Measurements from ENCODE around the gene TFAP2A. TPM values are rescaled to one million over a fixed set of nuclear protein-coding genes. Genes with fewer than 3 reads are reported as not detected.

TFAP2A gene
- total and polyA plus RNA-seq, 10 of the 15 experiments (the other 5 are each of a cell fraction or from before 2014, with no cell fraction given), result 0.05 to 0.46 (median 0.17) TPM; not detected in 4

DNA sequence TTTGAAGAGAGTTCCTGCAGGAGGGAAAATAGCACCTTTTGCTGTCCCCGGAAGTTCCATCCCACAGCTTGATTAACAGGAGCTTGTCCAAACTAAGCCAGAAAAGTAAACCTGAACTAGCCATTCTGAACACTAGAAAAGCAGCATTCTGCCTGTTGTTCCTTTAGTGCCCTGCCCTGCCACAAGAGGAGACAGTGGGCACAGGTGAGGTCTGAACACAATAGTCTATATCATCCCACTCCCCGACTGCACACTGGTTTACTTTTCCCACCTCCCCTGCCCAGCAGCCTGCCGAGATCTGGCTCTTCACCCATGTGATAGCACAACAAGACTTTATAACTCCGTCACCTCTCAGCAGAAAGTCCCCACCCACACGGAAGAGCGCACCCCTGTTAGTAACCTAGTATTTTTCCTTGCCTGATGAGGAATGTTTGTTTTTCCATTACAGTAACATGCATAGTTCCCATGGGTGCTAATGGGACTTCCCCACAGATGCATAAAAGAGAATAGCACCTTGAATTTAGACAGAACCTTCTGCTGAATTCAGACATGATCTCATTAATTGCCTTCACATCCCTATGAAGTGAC is 59.7 kb downstream of the TFAP2A start (continued):
- TF ChIP-seq, protein P1, sequence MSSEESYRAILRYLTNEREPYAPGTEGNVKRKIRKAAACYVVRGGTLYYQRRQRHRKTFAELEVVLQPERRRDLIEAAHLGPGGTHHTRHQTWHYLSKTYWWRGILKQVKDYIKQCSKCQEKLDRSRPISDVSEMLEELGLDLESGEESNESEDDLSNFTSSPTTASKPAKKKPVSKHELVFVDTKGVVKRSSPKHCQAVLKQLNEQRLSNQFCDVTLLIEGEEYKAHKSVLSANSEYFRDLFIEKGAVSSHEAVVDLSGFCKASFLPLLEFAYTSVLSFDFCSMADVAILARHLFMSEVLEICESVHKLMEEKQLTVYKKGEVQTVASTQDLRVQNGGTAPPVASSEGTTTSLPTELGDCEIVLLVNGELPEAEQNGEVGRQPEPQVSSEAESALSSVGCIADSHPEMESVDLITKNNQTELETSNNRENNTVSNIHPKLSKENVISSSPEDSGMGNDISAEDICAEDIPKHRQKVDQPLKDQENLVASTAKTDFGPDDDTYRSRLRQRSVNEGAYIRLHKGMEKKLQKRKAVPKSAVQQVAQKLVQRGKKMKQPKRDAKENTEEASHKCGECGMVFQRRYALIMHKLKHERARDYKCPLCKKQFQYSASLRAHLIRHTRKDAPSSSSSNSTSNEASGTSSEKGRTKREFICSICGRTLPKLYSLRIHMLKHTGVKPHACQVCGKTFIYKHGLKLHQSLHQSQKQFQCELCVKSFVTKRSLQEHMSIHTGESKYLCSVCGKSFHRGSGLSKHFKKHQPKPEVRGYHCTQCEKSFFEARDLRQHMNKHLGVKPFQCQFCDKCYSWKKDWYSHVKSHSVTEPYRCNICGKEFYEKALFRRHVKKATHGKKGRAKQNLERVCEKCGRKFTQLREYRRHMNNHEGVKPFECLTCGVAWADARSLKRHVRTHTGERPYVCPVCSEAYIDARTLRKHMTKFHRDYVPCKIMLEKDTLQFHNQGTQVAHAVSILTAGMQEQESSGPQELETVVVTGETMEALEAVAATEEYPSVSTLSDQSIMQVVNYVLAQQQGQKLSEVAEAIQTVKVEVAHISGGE (CRISPR knock-in tag; IDR thresholded peaks at IDR 0.05), result no peak
- TF ChIP-seq, protein P2, sequence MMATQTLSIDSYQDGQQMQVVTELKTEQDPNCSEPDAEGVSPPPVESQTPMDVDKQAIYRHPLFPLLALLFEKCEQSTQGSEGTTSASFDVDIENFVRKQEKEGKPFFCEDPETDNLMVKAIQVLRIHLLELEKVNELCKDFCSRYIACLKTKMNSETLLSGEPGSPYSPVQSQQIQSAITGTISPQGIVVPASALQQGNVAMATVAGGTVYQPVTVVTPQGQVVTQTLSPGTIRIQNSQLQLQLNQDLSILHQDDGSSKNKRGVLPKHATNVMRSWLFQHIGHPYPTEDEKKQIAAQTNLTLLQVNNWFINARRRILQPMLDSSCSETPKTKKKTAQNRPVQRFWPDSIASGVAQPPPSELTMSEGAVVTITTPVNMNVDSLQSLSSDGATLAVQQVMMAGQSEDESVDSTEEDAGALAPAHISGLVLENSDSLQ (IDR thresholded peaks at IDR 0.05), result no peak
- TF ChIP-seq RCOR1 (conservative IDR thresholded peaks at IDR 0.05; ENCODE audit: low read depth, low read length), result no peak
- no peak for TF ChIP-seq TAF1 (IDR thresholded peaks at IDR 0.05; ENCODE audit: borderline replicate concordance, low read depth, low read length)
- TF ChIP-seq BACH1 (IDR thresholded peaks at IDR 0.05; ENCODE audit: borderline replicate concordance), result no peak
- TF ChIP-seq, protein P3, sequence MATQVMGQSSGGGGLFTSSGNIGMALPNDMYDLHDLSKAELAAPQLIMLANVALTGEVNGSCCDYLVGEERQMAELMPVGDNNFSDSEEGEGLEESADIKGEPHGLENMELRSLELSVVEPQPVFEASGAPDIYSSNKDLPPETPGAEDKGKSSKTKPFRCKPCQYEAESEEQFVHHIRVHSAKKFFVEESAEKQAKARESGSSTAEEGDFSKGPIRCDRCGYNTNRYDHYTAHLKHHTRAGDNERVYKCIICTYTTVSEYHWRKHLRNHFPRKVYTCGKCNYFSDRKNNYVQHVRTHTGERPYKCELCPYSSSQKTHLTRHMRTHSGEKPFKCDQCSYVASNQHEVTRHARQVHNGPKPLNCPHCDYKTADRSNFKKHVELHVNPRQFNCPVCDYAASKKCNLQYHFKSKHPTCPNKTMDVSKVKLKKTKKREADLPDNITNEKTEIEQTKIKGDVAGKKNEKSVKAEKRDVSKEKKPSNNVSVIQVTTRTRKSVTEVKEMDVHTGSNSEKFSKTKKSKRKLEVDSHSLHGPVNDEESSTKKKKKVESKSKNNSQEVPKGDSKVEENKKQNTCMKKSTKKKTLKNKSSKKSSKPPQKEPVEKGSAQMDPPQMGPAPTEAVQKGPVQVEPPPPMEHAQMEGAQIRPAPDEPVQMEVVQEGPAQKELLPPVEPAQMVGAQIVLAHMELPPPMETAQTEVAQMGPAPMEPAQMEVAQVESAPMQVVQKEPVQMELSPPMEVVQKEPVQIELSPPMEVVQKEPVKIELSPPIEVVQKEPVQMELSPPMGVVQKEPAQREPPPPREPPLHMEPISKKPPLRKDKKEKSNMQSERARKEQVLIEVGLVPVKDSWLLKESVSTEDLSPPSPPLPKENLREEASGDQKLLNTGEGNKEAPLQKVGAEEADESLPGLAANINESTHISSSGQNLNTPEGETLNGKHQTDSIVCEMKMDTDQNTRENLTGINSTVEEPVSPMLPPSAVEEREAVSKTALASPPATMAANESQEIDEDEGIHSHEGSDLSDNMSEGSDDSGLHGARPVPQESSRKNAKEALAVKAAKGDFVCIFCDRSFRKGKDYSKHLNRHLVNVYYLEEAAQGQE (IDR thresholded peaks at IDR 0.05; ENCODE audit: low read depth, low read length), result no peak
- no peak for TF ChIP-seq ZNF622 (IDR thresholded peaks at IDR 0.05)
- no peak for TF ChIP-seq MYB (IDR thresholded peaks at IDR 0.05; ENCODE audit: borderline replicate concordance, low read depth, low read length)
- TF ChIP-seq, protein P4, sequence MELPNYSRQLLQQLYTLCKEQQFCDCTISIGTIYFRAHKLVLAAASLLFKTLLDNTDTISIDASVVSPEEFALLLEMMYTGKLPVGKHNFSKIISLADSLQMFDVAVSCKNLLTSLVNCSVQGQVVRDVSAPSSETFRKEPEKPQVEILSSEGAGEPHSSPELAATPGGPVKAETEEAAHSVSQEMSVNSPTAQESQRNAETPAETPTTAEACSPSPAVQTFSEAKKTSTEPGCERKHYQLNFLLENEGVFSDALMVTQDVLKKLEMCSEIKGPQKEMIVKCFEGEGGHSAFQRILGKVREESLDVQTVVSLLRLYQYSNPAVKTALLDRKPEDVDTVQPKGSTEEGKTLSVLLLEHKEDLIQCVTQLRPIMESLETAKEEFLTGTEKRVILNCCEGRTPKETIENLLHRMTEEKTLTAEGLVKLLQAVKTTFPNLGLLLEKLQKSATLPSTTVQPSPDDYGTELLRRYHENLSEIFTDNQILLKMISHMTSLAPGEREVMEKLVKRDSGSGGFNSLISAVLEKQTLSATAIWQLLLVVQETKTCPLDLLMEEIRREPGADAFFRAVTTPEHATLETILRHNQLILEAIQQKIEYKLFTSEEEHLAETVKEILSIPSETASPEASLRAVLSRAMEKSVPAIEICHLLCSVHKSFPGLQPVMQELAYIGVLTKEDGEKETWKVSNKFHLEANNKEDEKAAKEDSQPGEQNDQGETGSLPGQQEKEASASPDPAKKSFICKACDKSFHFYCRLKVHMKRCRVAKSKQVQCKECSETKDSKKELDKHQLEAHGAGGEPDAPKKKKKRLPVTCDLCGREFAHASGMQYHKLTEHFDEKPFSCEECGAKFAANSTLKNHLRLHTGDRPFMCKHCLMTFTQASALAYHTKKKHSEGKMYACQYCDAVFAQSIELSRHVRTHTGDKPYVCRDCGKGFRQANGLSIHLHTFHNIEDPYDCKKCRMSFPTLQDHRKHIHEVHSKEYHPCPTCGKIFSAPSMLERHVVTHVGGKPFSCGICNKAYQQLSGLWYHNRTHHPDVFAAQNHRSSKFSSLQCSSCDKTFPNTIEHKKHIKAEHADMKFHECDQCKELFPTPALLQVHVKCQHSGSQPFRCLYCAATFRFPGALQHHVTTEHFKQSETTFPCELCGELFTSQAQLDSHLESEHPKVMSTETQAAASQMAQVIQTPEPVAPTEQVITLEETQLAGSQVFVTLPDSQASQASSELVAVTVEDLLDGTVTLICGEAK (IDR thresholded peaks at IDR 0.05; ENCODE audit: borderline replicate concordance), result no peak
- TF ChIP-seq ZNF274 (IDR thresholded peaks at IDR 0.05; ENCODE audit: insufficient read depth, insufficient read length), result no peak
- no peak for TF ChIP-seq GABPA (IDR thresholded peaks at IDR 0.05; ENCODE audit: low read depth)
- peak; percentile 76 for TF ChIP-seq IKZF1 (conservative IDR thresholded peaks at IDR 0.05)
- TF ChIP-seq, protein P5, sequence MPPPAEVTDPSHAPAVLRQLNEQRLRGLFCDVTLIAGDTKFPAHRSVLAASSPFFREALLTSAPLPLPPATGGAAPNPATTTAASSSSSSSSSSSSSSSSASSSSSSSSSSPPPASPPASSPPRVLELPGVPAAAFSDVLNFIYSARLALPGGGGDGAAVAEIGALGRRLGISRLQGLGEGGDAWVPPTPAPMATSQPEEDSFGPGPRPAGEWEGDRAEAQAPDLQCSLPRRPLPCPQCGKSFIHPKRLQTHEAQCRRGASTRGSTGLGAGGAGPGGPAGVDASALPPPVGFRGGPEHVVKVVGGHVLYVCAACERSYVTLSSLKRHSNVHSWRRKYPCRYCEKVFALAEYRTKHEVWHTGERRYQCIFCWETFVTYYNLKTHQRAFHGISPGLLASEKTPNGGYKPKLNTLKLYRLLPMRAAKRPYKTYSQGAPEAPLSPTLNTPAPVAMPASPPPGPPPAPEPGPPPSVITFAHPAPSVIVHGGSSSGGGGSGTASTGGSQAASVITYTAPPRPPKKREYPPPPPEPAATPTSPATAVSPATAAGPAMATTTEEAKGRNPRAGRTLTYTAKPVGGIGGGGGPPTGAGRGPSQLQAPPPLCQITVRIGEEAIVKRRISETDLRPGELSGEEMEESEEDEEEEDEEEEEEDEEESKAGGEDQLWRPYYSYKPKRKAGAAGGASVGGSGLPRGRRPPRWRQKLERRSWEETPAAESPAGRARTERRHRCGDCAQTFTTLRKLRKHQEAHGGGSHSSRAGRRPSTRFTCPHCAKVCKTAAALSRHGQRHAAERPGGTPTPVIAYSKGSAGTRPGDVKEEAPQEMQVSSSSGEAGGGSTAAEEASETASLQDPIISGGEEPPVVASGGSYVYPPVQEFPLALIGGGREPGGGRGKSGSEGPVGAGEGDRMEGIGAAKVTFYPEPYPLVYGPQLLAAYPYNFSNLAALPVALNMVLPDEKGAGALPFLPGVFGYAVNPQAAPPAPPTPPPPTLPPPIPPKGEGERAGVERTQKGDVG (CRISPR knock-in tag; IDR thresholded peaks at IDR 0.05), result no peak
- TF ChIP-seq NRF1 (conservative IDR thresholded peaks at IDR 0.05; ENCODE audit: low read depth, low read length), result no peak
